Smooth muscle cell (in vitro differentiated cells): ENCODE measurements around the gene IGFBP4. TPM values are rescaled to one million over a fixed set of nuclear protein-coding genes. Genes with fewer than 3 reads are reported as not detected.

Experiments used
- DNase-seq: peaks from one replicate; lab custom pipeline; 2025; ENCODE audit not compliant: unreplicated experiment; lab: John Stamatoyannopoulos, UW
- H2AFZ ChIP-seq: fragments of 200-600 bp; sonication (generic); 2 replicates; pipeline ENCODE4 v1.6.0; 2016; ENCODE audit warnings: antibody characterized with exemption, low read depth, mild to moderate bottlenecking
- H3F3A ChIP-seq: fragments of 200-600 bp; sonication (generic); 2 replicates; pipeline ENCODE4 v1.6.0; 2017; ENCODE audit warnings: antibody characterized with exemption, low read depth
- H3K27ac ChIP-seq: fragments of 200-600 bp; sonication (generic); 2 replicates; pipeline ENCODE4 v1.5.1; 2016; ENCODE audit warnings: low read depth, mild to moderate bottlenecking
- H3K27me3 ChIP-seq: fragments of 200-600 bp; sonication (generic); 2 replicates; pipeline ENCODE4 v1.6.1; 2016; ENCODE audit warnings: low read depth, mild to moderate bottlenecking
- H3K36me3 ChIP-seq: fragments of 200-600 bp; sonication (generic); 2 replicates; pipeline ENCODE4 v1.5.1; 2016; ENCODE audit warnings: low read depth
- H3K4me1 ChIP-seq: fragments of 200-600 bp; sonication (generic); 2 replicates; pipeline ENCODE4 v1.5.1; 2016; ENCODE audit warnings: low read depth
- H3K4me2 ChIP-seq: fragments of 200-600 bp; sonication (generic); 2 replicates; pipeline ENCODE4 v1.6.0; 2016; ENCODE audit warnings: mild to moderate bottlenecking
- H3K4me3 ChIP-seq: fragments of 200-600 bp; sonication (generic); 2 replicates; pipeline ENCODE4 v1.5.1; 2016; ENCODE audit warnings: mild to moderate bottlenecking
- H3K79me2 ChIP-seq: fragments of 200-600 bp; sonication (generic); 2 replicates; pipeline ENCODE4 v1.6.0; 2016; ENCODE audit warnings: low read depth, mild to moderate bottlenecking
- H3K9ac ChIP-seq: fragments of 200-600 bp; sonication (generic); 2 replicates; pipeline ENCODE4 v1.6.0; 2016; ENCODE audit warnings: low read depth
- H3K9me3 ChIP-seq: fragments of 200-600 bp; sonication (generic); replicated peaks from 2 replicates; pipeline ENCODE4 v1.5.1; 2016; ENCODE audit warnings: low read depth
- H4K20me1 ChIP-seq: fragments of 200-600 bp; sonication (generic); 2 replicates; pipeline ENCODE4 v1.6.0; 2016; ENCODE audit warnings: low read depth
- CTCF ChIP-seq: fragments of 200-600 bp; sonication (generic); IDR thresholded peaks from 2 replicates; pipeline ENCODE4 v1.5.1; 2017; ENCODE audit warnings: borderline replicate concordance, mild to moderate bottlenecking, antibody characterized with exemption; ENCODE audit not compliant: insufficient read depth, poor library complexity, severe bottlenecking
- WGBS: methylation state at CpG from one replicate; pipeline ENCODE4 v1.1.7; 2016; ENCODE audit warnings: low lambda C conversion rate; 5-methylcytosine and 5-hydroxymethylcytosine counted together
- polyA plus RNA-seq: library from polyadenylated mRNA; unstranded; fragments of >200 nt; fragmentation: Nextera tagmentation; extraction: Ambion mirVana; gene quantifications from 2 replicates; pipeline ENCODE4 v1.2.1, GENCODE V29; 2016
- total RNA-seq: library from RNA; depleted of rRNA; stranded (reverse); fragments of >200 nt; gene quantifications from 2 replicates; pipeline ENCODE4 v1.2.3, GENCODE V29; 2014

Gene IGFBP4
- total and polyA plus RNA-seq, 2 experiments from 2014 or later, result 91.0 to 305 TPM

DNA sequence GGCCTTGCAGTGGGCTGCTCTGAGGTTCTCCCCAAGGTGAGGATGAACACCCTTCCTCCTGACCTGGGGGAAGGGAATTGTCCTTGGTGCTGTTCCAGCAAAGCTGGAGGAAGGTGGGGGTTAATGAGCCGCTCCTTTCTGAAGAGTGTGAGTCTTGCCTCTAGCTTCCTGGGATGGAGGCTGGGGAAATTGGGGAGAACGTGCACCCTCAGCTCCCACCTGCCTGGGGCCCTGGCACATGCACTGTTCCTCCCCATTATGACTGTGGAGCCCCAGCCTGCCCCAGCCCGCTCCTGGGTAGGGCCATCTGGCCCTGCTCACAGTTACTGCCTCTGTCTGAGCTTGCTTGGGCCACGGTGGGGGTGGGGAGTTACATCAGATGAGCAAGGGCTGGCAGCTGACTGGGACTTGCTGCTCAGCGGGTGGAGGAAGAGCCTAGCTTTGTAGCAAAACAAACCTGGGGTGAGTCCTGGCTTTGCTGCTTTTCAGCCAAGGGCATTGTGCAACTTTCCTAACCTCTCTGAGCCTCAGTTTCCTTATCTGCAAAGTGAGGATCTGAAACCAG lies 47.1 kb downstream of the IGFBP4 start:
- Histone ChIP-seq H3K4me1 (peaks cover 9% of the 10 kb centered on the region), H3K9ac (no peak overlapping the region), H3K9me3 (no peaks in the 10 kb centered on the region), H3F3A (peaks cover 2% of the 10 kb centered on the region), H3K36me3 (no peaks in the 10 kb centered on the region), H3K27ac (peak overlapping the region; percentile 46), H3K79me2 (no peaks in the 10 kb centered on the region), H3K27me3 (no peaks in the 10 kb centered on the region), H4K20me1 (no peaks in the 10 kb centered on the region), H3K4me2 (peak overlapping the region; percentile 27), H3K4me3 (no peak overlapping the region), H2AFZ (peak overlapping the region; percentile 40)
- 24% methylated on average over 5 of the region's 5 CpGs for WGBS
- peak; percentile 35 for DNase-seq
- no peak for TF ChIP-seq CTCF

GRCh38 chr17:40490982-40491381 lies 47.7 kb downstream of the IGFBP4 start:
- H3K9ac ChIP-seq, result no peak overlapping the region
- H3K4me2 ChIP-seq, result peak overlapping the region; percentile 27
- H4K20me1 ChIP-seq, result no peaks in the 10 kb centered on the region
- peak overlapping the region; percentile 21 for H3K27ac ChIP-seq
- H3K4me1 ChIP-seq, result peaks cover 7% of the 10 kb centered on the region
- TF ChIP-seq CTCF, result no peak
- H3K36me3 ChIP-seq, result no peaks in the 10 kb centered on the region
- H3K27me3 ChIP-seq, result no peaks in the 10 kb centered on the region
- no peaks in the 10 kb centered on the region for H3K9me3 ChIP-seq
- peak overlapping the region; percentile 40 for H2AFZ ChIP-seq
- H3F3A ChIP-seq, result no peaks in the 10 kb centered on the region
- WGBS, result 89% methylated on average over 2 of the region's 2 CpGs
- no peak overlapping the region for H3K4me3 ChIP-seq
- H3K79me2 ChIP-seq, result no peaks in the 10 kb centered on the region
- DNase-seq, result no peak

GRCh38 chr17:40491486-40491885 lies 48.2 kb downstream of the IGFBP4 start:
- H3F3A ChIP-seq, result no peaks in the 10 kb centered on the region
- H3K4me2 ChIP-seq, result no peak overlapping the region
- TF ChIP-seq CTCF, result no peak
- no peak for DNase-seq
- no peak overlapping the region for H3K4me3 ChIP-seq
- no peaks in the 10 kb centered on the region for H3K27me3 ChIP-seq
- H3K79me2 ChIP-seq, result no peaks in the 10 kb centered on the region
- no peak overlapping the region for H3K27ac ChIP-seq
- no peak overlapping the region for H2AFZ ChIP-seq
- H3K9me3 ChIP-seq, result no peaks in the 10 kb centered on the region
- WGBS, result 81% methylated on average over 6 of the region's 7 CpGs
- H4K20me1 ChIP-seq, result no peaks in the 10 kb centered on the region
- H3K36me3 ChIP-seq, result no peaks in the 10 kb centered on the region
- H3K4me1 ChIP-seq, result peaks cover 7% of the 10 kb centered on the region
- no peak overlapping the region for H3K9ac ChIP-seq

GRCh38 chr17:40493697-40494096 lies 50.4 kb downstream of the IGFBP4 start:
- H3K27me3 ChIP-seq, result no peaks in the 10 kb centered on the region
- no peak for TF ChIP-seq CTCF
- no peaks in the 10 kb centered on the region for H3K79me2 ChIP-seq
- H3K9ac ChIP-seq, result no peak overlapping the region
- no peaks in the 10 kb centered on the region for H3K9me3 ChIP-seq
- DNase-seq, result no peak
- H3K4me2 ChIP-seq, result no peak overlapping the region
- no peak overlapping the region for H3K27ac ChIP-seq
- no peak overlapping the region for H3K4me3 ChIP-seq
- no peaks in the 10 kb centered on the region for H3K36me3 ChIP-seq
- H3F3A ChIP-seq, result no peaks in the 10 kb centered on the region
- WGBS, result 72% methylated on average over 4 of the region's 4 CpGs
- H4K20me1 ChIP-seq, result no peaks in the 10 kb centered on the region
- H2AFZ ChIP-seq, result no peak overlapping the region
- peaks cover 7% of the 10 kb centered on the region for H3K4me1 ChIP-seq
